Inflammatory macrophage treated with lipopolysaccharide for 4 hours (primary cell): ENCODE data around the gene RPS8.
"Not testable (repeated sequence)": the region's sequence is repeated elsewhere in the genome, so short reads cannot be mapped to it uniquely, and the experiment has no call there.

Experiments
- DNase-seq: peaks from one replicate; pipeline ENCODE4 v3.0.0-alpha.2; 2020

Gene RPS8

GRCh38 chr1:44783697-44784093, 8.4 kb downstream of the RPS8 start:
- no peak for DNase-seq

GRCh38 chr1:44784094-44785028, 9.0 kb downstream of the RPS8 start:
- no peak for DNase-seq

GRCh38 chr1:44785029-44785380, 9.7 kb downstream of the RPS8 start:
- DNase-seq, result no peak

GRCh38 chr1:44785501-44786137, 10.3 kb downstream of the RPS8 start:
- DNase-seq, result no peak

- peak; percentile 38 for DNase-seq
Observed at GRCh38 chr1:44786138-44786840, 10.9 kb downstream of the RPS8 start.

- no peak for DNase-seq
Observed at GRCh38 chr1:44786841-44787426, 11.6 kb downstream of the RPS8 start.

- DNase-seq, result no peak
Observed at GRCh38 chr1:44787506-44787905, 12.2 kb downstream of the RPS8 start.

GRCh38 chr1:44788120-44788860, 12.9 kb downstream of the RPS8 start, which contains the start of gene BEST4:
TSS of gene BEST4 (minus strand) at chr1:44788170. CDS start at chr1:44787705, 465 bp downstream.
- DNase-seq, result no peak

- DNase-seq, result no peak
Observed at GRCh38 chr1:44790968-44791801, 15.8 kb downstream of the RPS8 start.

- DNase-seq, result no peak
Observed at GRCh38 chr1:44792736-44793502, 17.6 kb downstream of the RPS8 start.

GRCh38 chr1:44797886-44798285, 22.5 kb downstream of the RPS8 start:
- not testable (repeated sequence) for DNase-seq

- no peak for DNase-seq
Observed at GRCh38 chr1:44798481-44799365, 23.4 kb downstream of the RPS8 start.

GRCh38 chr1:44799770-44800584, 24.6 kb downstream of the RPS8 start, which contains the start of gene PLK3:
TSS of gene PLK3 (plus strand) at chr1:44800377. CDS start at chr1:44800464, 87 bp downstream.
- DNase-seq, result peak; percentile 99

GRCh38 chr1:44801491-44802305, 26.4 kb downstream of the RPS8 start:
- DNase-seq, result peak; percentile 82

GRCh38 chr1:44802306-44803061, 27.1 kb downstream of the RPS8 start:
- DNase-seq, result no peak

GRCh38 chr1:44803062-44803311, 27.6 kb downstream of the RPS8 start:
- no peak for DNase-seq
